Stimulated activated CD8-positive, alpha-beta memory T cell treated with anti-CD3 and anti-CD28 coated beads, Interleukin-7, amount 100 ng/mL, for 1 hour (primary cell): ENCODE measurements around the gene CCDC3.
A peak's percentile ranks its signal among the peaks of the same experiment; 100 is the strongest.

Experiments
- DNase-seq, 2 donors: peaks; one replicate each; pipeline ENCODE4 v3.0.0-alpha.2; 2020; ENCODE audit warnings: low read depth in 2 of 2

Gene CCDC3

GRCh38 chr10:12922117-12922900 lies 79.2 kb downstream of the CCDC3 start:
- no peak for DNase-seq

- no peak for DNase-seq
Measured at GRCh38 chr10:12921163-12921562, 80.3 kb downstream of the CCDC3 start.

DNA sequence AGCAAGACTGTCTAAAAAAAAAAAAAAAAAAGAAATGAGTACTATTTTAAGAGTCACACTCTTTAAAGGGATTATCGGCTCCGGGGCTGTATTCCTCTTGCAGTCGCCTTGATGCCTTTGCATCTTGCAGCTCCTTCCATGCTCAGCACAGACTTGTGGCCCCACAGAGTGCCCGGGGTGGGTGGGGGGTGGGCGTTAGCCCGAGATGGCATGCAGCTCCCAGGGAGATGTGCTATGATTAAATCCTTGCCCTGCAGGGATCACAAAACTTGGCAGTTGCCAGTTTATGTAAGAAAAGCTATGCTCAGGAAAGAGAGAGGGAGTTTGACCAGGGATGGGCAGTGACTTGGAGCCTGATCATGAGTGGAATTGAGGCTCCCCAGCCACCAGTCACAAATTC lies 81.9 kb downstream of the CCDC3 start:
- no peak for DNase-seq

- no peak for DNase-seq
Measured at GRCh38 chr10:12916587-12916986, 84.9 kb downstream of the CCDC3 start.

DNA sequence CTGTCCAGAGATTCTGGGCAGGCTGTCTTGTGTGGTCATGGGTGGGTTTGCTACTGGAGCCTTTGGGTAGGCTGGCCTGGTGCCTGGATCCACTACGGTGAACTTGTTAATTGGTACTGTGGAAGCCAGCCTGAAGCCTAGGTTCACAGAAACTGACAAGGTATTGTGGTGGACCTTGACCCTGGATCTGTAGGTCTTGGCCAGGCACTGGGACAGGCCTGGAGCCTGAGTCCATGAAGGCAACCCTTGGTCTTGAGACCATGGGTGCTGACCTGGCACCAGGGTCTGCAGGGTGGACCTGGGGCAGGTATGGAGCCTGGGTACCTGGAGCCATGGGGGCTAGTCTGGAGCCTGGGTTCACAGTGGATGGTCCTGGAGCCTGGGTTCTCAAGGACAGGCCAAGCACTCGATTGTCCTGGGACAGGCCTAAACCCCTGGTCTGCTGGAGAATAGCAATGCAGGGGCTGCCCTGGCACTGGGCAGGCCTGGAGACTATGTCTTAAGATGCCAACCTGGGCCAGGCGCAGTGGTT lies 85.8 kb downstream of the CCDC3 start:
- no peak for DNase-seq

DNA sequence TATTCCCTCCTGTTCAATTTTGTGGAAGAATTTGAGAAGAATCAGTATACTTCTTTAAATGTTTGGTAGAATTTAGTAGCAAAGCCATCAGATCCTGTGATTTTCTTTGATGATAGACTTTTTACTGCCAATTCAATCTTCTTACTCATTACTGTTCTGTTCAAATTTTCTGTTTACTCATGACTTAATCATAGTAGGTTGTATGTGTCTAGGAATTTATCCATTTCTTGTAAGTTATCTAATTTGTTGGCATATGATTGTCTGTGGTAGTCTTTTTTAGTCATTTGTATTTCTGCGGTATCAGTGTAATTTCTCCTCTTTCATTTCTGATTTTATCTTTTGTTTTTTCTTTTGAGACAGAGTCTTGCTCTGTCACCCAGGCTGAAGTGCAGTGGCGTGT lies 87.4 kb downstream of the CCDC3 start:
- no peak for DNase-seq

DNA sequence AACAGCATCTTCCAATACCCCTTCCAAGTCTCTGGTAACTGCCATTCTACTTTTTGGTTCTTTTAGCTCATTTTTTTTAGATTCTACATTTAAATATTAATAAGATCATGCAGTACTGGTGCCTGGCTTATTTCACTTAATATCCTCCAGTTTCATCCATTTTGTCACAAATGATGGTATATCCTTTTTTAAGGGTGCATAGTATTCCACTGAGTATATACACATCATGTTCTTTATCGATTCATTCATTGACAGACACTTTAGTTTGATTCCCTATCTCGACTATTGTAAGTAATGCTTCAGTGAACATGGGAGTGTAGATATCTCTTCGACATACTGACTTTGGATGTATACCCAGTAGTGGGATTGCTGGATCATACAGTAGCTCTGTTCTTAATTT lies 89.7 kb downstream of the CCDC3 start:
- DNase-seq = no peak

DNA sequence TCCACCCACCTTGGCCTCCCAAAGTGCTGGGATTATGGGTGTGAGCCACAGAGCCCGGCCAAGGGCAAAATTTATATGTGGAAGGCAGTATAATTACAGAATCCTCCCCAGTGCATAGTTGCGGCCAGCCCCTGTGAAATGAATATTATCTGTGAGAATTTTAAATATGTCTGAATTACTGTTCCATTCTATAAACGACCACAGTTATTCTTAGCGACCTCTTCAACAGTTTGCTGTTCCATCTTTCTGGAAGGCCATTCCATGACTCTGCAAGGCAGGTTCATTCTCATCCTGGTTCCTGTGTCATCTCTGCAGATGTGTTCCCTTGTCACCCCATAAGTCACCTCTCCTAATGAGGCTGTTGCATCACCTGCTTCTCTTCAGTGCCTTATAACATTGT lies 90.7 kb downstream of the CCDC3 start:
- no peak for DNase-seq

GRCh38 chr10:12909836-12910185 lies 91.7 kb downstream of the CCDC3 start:
- no peak for DNase-seq

GRCh38 chr10:12909182-12909835 lies 92.2 kb downstream of the CCDC3 start:
- no peak for DNase-seq

DNA sequence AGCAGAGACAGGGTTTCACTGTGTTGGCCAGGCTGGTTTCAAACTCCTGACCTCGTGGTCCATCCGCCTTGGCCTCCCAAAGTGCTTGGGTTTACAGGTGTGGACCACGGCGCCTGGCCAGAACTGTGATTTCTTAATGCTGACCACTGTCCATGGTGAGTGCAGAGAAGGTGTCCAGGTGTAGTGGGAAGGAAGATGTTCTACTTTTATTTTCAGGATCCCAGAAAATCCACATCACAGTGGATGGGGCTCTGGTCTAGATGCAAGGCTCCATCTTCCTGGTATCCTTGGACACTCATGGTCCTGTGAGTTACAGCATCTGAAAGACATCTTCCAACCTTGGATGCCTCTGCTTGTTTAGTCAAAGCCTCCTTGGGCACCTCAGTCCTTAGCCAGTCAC lies 92.7 kb downstream of the CCDC3 start:
- DNase-seq = no peak

DNA sequence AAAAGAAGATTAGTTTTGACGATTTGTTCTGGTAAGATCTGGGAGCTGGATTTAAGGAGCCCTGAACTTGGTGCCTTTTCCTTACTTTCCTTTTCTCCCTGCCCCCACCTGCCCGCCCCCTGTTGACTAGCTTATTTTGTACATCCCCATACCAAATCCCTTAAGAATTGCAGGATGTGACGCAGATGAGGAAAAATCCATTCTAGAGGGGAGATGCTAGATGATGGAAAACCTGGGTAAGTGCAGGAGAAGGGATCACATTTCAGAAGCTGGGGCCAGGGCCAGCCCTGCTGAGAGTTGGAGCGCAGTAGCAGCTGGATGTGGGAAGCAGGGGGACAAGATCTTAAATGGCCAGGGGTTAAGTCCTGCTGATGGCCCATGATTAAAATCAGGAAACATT lies 93.9 kb downstream of the CCDC3 start:
- no peak for DNase-seq

DNA sequence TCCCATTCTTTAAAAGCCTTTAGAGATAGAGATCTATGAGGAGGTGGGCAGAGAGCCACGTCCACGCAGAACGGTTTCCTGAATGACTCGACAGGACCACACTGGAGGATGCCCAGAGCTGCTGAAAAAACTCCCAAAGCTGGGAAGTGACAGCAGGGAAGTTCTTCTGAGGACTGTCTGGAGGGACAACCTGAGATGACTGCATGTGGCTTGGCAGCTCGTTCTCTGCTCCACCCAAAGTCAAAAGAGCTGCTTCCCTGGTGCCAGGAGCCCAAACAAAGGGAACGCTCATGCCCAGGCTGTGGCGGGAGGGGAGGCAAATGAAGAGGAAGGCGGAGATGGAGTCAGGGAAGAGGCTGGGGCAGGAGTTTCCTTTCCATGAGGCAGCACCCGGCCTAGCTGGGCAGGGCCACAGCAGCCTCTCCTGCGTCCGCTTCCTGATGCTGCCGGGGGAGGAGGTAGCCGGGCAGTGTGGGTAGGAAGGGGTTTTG lies 95.4 kb downstream of the CCDC3 start:
- DNase-seq = no peak

- no peak for DNase-seq
Measured at GRCh38 chr10:12905067-12905466, 96.4 kb downstream of the CCDC3 start.

GRCh38 chr10:12902851-12903358 lies 98.6 kb downstream of the CCDC3 start:
- DNase-seq = no peak

DNA sequence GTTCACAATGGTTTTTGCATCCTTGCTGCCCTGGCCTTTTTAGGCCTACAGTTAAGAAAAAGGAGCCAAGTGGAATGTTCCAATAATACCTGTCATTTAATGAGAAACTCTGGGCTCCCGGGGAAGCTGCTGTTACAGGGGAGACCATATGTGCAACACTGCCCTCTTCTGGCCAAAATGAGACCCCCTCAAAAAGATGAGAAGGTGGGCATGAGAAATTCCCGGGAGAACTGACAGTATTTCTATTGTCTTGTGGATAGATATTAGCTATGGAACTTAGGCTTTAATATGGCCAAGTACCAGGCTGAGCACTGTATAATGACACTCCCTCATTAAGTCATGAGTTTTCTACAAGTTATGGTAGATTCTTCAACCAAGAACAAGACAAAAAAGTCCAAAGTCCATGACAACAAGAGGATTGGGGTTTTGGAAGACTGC lies 99.4 kb downstream of the CCDC3 start:
- peak in 1 of 2 donors; percentile 5 for DNase-seq

GRCh38 chr10:12899546-12899945 lies 102.0 kb downstream of the CCDC3 start:
- DNase-seq = no peak

- DNase-seq = no peak
Measured at GRCh38 chr10:12898271-12898670, 103.2 kb downstream of the CCDC3 start.

GRCh38 chr10:12897278-12897677 lies 104.2 kb downstream of the CCDC3 start:
- DNase-seq = no peak

- no peak for DNase-seq
Measured at GRCh38 chr10:12896251-12896650, 105.3 kb downstream of the CCDC3 start.

DNA sequence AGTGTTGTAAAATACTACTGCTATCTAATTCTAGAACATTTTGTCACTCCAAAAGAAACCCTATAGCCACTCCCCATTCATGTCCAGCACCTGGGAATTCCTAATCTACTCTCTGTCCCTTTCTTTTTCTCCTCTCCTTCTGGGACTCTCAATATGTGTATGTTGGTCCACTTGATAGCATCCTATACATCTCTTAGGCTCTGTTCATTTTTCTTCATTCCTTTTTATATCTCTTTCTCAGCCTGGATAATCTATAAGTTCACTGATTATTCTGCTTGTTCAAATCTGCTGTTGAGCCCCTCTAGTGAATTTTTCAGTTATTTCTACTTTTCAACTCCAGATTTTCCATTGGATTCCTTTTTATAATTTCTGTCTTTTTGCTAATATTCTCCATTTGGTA lies 108.6 kb downstream of the CCDC3 start:
- no peak for DNase-seq

DNA sequence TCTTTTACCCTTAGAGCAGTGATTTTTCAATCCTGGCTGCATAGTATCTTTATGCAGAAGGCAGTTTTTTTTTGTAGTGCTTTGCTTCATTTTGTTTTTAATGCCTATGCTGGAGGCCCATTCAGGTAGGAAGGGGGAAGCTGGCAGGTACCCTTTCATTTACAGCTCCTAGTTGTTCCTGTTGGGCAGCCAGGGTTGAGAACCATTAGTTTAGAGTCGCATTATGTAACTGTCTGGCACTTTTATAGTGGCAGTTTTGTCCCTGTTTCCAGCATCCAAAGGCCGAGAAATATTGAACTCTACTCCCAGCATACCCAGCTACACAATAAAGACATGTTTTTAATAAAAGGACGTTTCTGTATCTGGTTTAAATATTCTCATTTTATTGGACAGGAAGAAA lies 110.6 kb downstream of the CCDC3 start:
- DNase-seq = no peak

DNA sequence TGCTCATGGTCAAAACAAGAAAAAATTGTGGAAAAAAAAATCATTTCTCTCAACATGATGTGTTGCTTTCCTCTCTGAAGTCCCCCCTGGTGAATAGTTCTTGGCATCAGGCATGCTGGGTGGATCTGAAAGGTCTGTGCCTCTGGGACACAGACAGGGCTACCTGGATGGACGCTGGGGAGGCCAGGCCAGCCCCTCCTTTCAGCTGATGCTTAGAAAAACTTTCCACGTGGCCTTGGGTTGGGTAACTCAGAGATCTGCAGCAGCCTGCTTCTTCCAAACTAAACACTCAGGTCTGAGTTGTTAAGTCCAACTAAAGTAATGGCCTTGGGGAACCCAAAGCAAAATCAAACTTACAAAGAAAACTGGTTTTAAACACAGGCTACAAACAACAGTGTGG lies 113.0 kb downstream of the CCDC3 start:
- no peak for DNase-seq
